HG03097 (cell line): ENCODE results near the gene EXOSC7.

Source experiments
- ATAC-seq: cut with Tn5 transposase; IDR thresholded peaks from one replicate; pipeline ENCODE4 v1.9.1; 2021; ENCODE audit not compliant: unreplicated experiment, low FRiP score

EXOSC7 gene

DNA sequence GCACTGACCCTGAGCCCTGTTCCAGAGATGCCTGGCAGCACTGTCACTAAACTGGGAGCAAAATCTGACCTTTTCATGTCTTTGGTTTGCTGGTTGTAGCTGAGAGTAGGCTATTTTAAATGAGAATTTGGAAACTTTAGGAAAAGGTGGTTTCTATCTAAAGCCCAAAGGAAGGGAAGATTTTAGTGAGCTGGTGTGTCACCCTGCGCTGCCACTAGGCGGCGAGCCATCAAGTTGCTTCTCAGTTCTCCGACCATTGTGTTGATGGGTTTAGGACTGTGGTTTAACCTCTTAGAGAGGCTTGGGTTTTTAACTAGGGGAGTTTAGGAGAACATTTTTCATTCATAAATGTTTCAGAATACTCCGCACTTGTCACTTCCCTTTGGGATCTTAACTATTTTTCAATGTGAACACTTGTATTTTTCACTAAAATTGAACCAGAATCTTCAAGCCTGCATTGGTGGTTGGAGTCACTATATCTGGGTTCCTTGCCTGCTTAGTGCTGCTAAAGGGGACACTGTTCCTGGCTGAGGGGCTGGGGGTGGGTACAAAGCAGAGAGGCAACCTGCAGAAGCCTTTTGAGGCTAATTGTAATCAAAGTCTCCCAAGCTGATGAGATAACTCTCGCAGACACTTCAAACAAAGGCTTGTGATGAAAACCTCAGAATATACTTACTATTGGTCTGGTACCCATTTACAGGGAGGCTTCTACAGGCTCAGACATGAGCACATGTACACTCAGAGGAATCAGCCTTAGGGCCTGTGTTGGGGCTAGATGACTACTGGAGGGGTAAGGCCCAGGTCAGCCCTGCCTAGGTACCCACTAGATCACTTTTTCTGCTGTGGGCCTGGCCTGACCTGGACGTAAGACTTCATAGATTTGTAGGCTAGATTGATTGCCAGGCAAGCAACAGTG lies 16.8 kb downstream of the EXOSC7 start:
- no peak for ATAC-seq

DNA sequence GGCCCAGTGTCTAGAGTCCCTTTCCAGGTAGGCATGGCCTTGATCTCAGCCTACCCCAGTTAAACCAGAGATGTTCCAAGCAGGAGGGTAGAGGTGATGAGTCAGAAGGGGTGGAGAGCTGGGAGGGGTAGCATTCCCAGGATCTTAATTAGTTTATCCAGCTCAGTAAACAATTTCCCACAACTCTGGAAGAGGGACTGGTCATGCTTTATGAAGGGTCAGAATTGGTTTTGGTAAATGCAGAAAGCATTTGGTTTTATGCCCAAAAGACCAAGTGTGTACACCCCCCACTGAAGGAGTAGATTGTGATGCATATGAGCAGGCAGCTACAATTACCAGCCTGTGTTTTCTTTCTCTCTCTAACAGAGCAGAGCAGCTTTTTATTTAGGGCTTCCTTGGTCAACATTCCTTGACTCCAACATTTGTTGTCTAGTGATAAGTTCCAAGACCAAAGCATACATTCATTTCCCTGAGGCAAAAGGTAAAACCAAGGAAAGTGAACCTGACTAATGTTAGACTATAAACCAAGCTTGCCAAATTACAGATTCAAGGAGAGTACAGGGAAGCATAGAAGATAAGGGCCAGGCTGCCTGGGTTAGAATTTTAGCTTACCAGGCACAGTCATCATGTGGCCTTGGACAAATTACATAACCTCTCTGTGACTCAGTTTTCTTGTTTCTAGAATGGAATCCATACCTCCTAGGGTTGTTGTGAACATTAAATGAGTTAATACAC lies 17.6 kb downstream of the EXOSC7 start:
- no peak for ATAC-seq

DNA sequence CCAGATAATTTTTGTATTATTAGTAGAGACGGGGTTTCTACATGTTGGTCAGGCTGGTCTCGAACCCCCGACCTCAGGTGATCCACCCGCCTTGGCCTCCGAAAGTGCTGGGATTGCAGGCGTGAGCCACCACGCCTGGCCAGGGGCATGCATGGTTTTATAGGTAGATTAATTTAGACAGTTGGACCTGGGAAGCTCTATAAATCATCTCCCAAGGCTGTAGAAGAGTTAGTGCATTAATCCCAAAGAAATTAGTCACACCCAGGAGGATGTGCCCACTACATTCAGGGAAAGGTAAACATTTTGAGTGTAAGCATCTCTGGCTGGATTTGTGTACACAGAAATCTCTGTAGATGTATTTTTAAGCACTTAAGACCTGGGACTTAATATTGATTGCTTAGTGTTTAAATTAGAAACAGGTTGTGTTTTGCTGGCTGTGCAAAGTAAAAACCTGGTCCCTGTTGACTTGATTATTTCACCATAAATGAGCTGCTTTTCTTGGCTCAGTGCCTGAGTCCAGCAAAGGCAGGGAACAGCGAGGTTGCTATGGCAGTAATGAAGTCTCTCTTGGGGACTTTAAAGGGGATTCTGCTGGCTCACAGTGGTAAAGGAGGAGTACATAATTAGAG lies 19.2 kb downstream of the EXOSC7 start:
- ATAC-seq: no peak

DNA sequence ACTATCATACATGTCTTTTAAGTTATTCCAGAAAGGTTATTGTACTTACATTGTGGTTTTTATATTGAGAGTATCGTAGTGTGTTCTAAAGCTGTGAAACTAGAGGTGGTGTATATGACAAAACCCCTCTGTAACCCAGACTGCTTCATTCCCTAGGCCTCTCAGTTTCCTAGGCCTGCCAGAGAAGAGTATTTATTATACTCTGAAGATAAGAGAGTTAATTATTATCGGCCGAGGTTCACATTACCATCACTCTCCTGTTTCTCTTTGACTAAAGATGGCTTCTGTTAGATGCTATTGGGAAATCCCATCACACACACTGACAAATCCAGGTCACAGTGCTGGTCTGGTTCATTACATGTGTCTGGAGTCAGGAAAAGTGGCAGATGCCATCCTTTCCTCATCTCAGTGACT lies 20.5 kb downstream of the EXOSC7 start:
- no peak for ATAC-seq

DNA sequence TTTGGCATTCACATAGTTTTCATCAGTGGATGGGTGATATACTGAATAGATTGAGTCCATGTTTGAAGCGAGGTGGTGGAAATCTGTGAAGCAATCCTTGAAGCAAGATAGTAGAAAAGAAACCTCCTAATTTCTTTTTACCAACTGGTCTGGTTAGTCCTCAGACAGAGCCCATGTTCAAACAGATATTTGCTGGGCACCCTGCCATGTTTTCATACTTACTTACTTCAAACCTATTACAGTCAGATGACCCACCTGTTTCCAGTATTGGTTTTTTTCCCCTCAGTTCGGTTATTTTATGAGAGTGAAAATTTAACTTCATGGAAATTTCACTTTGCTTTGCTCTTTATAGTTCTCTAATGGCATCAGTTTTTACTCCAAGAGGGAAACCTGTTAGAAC lies 23.7 kb downstream of the EXOSC7 start:
- ATAC-seq: no peak

DNA sequence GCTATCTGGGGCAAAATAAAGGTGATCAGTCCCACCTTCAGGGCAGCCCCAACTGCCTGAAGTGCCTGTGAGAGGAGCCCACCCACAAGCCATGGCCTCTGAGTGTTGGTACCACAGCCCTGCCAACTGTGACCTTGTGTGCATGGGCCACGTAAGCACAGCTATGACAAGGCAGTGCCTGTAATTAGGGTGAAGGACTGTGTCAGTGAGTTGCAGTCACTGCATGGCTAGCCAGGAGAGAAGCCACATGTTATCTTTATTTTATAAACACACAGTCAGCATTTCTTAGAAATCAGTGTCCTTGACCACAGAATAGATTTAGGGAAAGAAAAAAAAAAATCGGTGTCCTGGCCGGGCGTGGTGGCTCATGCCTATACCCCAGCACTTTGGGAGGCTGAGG lies 24.8 kb downstream of the EXOSC7 start:
- no peak for ATAC-seq

DNA sequence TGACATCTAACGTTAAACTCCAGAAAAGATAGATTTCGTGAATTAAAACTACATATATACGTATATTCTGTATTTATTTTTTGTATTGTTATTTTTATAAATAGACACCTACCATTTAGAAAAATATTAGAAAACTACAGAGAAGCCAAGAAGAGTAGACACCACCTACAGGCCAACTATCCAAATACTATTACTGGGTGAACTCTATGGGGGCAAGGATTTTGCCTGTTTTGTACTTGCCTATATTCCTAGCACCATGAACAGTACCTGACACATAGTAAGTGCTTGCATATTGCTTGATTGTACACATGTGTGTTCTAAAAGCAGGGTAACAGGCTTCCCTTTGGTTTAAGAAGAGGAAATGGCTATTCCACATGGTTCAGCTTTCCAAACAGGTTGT lies 25.7 kb downstream of the EXOSC7 start:
- no peak for ATAC-seq

DNA sequence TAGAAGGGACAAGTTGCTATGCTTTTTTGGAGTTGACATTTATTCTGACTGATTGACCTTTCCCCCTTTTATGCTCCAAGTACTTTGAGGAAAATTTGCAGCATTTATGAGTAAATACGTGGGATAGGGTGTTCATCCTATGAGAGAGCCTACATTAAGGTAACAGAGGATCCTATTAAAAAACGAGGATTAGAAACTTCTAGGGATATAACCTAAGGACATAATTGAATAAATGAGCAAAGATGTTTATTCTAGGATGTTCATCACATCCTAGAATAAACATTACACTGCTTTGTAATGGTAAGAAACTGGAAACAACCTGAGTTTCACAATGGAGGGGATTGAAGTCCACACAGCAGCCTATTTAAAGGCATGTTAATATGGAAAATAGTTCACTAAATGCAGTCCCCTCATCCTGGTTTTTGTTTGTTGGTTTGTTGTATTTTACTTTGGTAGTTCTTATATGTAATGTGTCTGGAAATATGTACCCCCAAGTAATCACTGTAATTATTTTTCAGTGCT lies 26.2 kb downstream of the EXOSC7 start:
- ATAC-seq: no peak

DNA sequence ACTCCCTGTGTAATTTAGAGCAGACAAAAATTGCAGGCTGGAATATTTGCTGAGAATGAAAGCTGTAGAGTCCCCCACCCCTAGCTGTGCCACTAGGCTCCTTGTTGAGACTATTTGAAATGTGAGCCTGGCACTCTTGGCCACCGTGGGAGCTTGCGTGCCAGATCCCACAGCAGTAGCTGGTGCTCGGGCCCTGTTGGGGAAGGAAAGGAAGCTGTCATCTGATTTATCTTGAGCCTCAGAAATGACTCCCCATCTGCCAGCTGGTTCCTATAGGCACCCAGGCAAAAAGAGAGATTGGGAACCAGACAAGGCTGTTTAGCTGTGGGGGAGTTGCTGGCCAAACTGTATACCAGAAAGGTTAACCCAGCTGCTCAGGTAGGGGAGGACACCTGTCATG lies 26.7 kb downstream of the EXOSC7 start:
- ATAC-seq: no peak

DNA sequence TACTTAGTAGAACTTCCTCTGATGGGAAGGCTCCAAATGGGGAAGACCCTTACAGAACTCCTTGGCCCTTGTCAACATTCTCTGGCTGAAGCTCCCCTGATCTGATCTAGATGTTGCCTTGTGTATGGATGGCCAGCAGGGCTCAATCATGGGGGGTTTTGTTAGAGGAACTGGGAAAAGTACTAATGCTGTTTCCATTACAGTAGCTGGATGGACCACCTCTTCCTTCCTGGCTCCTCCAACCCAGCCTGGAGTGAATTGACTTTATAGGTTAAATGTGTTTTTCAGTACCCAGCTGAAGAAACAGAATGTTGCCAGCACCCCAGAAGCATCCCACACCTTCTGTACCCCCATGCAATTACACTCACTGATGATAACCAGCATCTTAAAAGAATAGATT lies 27.4 kb downstream of the EXOSC7 start:
- no peak for ATAC-seq

DNA sequence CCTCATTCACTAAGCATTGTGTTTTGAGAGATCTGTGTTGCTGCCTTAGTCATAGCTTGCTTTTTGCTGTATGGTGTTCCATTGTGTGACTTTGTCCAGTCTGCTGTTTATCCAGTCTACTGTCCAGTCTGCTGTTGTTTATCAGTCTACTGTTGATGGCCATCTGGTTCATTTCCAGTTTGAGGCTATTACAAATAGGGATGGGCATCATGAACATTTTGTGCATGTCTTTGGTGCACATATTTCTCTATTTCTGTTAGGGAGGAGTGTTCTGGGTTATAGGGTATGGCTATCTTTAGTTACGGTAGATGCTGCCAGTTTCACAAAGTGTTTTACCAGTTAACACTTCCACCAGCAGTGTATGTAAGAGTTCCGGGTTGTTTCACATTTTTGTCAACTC lies 27.8 kb downstream of the EXOSC7 start:
- ATAC-seq: no peak

DNA sequence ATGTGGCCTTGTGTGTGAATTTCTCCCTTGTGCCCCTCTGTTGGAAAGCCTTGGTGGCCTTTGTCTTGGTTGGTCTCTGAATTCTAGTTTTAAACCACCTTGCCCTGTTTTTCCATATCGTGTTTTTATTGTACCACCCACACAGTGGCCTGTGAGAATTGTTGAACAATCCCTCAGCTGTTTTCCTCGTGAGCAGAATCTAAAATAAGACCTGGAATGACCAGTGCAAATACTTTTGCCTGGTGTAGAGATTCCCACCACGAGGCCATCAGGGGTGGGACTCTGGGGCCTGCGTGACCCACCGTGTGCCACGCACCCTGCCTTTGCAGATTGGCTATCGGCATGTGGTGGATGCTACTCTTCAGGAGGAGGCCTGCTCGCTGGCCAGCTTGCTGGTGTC lies 31.0 kb downstream of the EXOSC7 start:
- no peak for ATAC-seq

DNA sequence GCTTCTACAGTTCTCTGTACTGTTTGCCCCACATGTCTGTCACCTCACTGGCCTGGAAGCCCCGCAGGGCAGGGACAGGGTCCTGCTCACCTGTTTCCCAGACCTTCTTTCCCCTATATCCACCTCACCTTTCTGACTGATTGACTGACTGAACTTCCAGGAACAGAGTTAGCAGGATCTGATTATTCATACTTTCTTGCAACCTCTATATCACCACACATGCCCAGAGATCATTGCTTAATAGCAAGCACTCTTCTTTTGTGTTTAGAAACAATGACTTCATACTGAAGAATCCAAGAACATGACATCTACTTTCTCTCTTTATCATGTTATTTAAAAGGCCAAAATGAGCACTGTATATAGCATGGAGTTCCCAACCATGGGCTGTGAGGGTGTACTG lies 32.1 kb downstream of the EXOSC7 start:
- no peak for ATAC-seq

DNA sequence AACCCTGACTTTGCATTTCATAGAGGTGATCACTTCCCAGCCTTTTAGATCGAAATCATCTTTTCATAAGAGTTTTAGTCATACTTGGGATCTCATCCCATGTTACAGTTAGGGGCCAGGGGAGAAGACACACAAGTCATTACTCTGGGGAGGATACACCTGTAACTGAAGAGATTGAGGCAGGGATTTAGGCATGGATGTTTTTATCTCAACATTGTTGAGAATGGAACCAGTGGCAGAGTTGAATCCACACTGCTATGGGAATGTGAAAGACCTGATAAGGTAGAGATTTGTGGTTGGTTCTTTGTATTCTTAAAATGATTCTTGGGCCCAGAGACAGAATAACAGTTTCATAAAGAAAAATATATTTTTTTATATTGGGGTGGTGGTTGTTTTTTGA lies 33.8 kb downstream of the EXOSC7 start:
- no peak for ATAC-seq

DNA sequence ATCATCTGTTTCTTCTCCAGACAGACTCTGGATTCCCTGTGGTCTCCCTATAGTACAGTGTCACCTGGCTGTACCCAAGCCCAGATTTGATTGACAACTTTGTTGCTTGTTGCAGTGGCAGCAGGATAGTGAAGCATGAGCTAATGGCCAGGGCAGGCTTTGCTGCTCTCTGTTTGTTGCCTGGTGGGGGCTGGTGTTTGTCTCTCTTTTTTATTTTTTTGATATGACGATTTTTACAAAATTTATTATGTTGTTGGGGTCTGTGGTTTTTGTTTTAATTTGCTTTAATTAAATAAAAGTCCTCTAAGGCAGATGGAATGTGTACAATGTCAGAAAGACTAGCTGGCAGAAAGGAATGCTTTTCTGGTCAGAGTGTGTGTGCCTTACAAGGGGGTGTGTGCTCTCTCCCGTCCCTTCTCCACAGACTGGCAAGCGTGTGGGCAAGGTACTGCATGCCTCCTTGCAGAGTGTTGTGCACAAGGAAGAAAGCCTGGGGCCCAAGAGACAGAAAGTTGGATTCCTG lies 34.8 kb downstream of the EXOSC7 start:
- ATAC-seq: no peak

DNA sequence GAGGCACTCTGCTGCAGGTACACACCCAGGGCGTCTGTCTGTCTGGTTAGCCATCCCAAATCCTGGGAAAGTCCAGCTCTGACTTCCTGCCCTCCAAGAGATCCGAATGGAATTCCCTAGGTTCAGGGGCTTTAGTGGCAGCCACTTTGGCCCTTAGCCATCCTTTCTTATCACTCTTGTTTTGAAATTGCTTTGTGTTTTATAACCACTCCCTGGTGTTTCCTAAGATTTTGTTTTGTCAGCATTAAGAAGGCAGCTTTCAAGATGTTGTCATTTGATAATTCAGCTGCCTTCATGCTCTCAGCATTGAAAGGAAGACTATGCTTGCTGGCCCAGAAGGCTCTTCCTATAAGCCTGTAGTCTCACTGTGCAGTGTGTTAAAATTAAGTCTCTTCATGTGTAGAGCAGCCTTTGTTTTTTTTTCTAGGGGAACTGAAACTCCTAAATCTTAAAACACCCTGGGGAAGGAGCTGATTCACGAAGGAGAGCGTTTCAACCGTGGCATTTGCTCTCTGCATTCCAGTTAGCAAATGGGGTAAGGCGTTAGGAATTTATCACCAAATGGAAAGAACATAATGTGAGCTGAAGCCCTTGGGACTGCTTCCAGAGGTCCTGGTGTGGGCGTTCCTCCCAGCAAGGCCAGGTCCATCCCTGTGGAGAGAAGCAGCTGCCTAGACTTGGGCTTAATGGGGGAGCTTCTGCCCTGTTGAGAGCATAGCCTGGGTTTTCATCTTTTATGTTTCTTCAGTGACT lies 35.9 kb downstream of the EXOSC7 start:
- no peak for ATAC-seq

DNA sequence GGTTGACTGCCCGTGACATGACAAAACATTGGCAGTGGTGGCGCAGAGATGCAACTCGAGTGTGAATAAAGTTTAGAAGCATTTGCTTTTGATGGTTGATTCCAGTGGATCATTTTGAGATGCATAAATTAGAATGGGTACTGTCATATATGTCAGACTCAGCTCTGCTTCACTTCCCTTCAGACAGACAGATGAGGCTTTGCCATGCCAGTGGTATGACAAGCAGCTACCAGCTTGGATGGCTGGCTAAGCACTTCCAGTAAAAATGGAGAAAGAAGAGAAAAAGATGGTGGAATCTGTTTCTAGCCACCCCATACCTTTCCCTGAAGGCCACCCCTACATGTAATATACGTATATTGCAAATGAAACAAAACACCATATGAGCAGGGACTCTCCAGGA lies 36.5 kb downstream of the EXOSC7 start:
- no peak for ATAC-seq

DNA sequence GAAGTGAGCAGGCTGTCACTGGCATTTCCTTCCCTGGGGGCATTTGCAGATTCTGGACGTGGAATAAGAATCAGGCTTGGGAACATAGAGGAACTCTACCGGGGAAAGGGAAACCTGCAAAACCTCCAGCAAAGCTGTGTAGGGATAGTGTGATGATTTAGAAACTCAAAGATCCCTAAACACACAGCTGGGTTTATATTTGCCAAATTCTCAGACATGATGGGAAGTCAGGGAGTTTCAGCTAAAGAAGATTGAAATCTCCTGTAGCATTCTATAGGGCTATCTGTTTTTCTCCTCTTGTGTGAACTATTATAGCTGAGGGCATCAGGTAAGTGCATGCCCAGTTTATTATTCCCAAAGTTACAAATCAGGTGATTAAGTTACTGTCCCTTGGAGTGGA lies 40.9 kb downstream of the EXOSC7 start:
- ATAC-seq: no peak

DNA sequence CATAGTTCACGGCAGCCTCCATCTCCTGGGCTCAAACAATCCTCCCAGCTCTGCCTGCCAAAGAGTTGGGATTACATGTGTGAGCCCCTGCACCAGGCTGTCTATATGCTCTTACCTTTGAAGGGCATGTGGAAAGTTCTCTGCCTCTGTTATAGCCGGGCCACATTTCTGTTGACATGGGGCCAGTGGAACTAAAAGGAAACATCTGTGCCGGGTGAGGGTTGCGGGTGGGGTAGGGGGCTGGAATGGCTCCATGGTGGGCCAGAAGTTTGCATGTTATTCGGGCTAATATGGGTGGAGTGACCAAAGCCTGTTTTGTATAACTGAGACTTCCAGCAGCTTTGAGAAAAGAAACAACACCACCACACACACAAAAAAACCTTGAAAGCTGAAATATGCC lies 41.8 kb downstream of the EXOSC7 start:
- no peak for ATAC-seq

DNA sequence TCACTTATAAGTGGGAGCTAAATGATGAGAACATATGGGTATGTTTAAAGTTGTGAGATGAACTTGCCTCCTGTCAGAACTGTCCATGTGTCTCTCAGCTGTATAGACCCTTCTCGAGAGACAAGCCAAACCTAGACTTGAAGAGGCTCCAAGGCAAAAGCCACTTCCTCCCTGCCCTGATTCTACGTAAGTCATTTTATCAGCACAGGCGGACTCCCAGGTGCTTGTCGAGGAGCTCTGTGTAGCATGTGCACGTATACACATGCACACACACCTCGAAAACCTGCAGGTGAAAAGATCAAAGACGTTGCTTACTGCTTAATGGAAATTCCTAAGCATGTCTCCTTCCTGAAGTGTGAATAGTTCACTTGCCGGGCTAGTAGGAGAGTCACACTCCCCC lies 44.5 kb downstream of the EXOSC7 start:
- no peak for ATAC-seq
